Lower leg skin (tissue), 3 donors: ENCODE results near the gene EML4.

Source experiments
- CTCF ChIP-seq, 3 donors: fragments of 450-650 bp; IDR thresholded peaks; one replicate each; pipeline ENCODE4 v1.5.1; 2016; ENCODE audit warnings: antibody characterized with exemption in 3 of 3, mild to moderate bottlenecking in 3 of 3, moderate library complexity in 2 of 3
- POLR2A ChIP-seq, 2 donors: fragments of 450-650 bp; IDR thresholded peaks; one replicate each; pipeline ENCODE4 v1.6.1; 2016 to 2017; ENCODE audit warnings: antibody characterized with exemption in 2 of 2, mild to moderate bottlenecking in 1 of 2, moderate library complexity in 1 of 2

- no peak for TF ChIP-seq POLR2A (IDR thresholded peaks at IDR 0.05)
- TF ChIP-seq CTCF (IDR thresholded peaks at IDR 0.05) = no peak
Observed at GRCh38 chr2:42178335-42178734, 9.2 kb downstream of the EML4 start.
